GM12891 (cell line): ENCODE results near the gene FAM222B.
"Not testable (repeated sequence)": the region's sequence is repeated elsewhere in the genome, so short reads cannot be mapped to it uniquely, and the experiment has no call there.

ENCODE experiments used
- DNase-seq: peaks from one replicate; pipeline ENCODE4 v3.0.0; 2011; ENCODE audit warnings: low spot score; ENCODE audit not compliant: insufficient read length
- FAIRE-seq: peaks from 2 replicates; lab custom pipeline; 2011; peaks lifted over from hg19 to GRCh38; lab: Jason Lieb, UNC
- PAX5 ChIP-seq: IDR thresholded peaks from 2 replicates; pipeline ENCODE4 v1.6.1; 2011; ENCODE audit warnings: low read length, moderate library complexity, mild to moderate bottlenecking; ENCODE audit not compliant: insufficient read depth, severe bottlenecking
- POLR2A ChIP-seq: IDR thresholded peaks from 2 replicates; pipeline ENCODE4 v1.6.1; 2011; ENCODE audit warnings: low read depth, low read length, control low read depth
- POLR2AphosphoS5 ChIP-seq: IDR thresholded peaks from 2 replicates; pipeline ENCODE4 v1.6.1; 2011; ENCODE audit warnings: low read depth, low read length, control low read depth
- POU2F2 ChIP-seq: IDR thresholded peaks from 2 replicates; pipeline ENCODE4 v1.6.1; 2011; ENCODE audit warnings: low read depth, mild to moderate bottlenecking, control low read depth, low read length, moderate library complexity
- SPI1 ChIP-seq: IDR thresholded peaks from 2 replicates; pipeline ENCODE4 v1.6.1; 2011; ENCODE audit warnings: low read depth, low read length, control low read depth
- TAF1 ChIP-seq: IDR thresholded peaks from 2 replicates; pipeline ENCODE4 v1.6.1; 2011; ENCODE audit warnings: low read depth, low read length, control low read depth

The FAM222B gene

GRCh38 chr17:28723159-28723835, 119.3 kb downstream of the FAM222B start:
- TF ChIP-seq POLR2A = no peak; the same call in 1 of the 2 replicates
- no peak for TF ChIP-seq SPI1
- no peak for TF ChIP-seq PAX5
- no peak for TF ChIP-seq POU2F2
- TF ChIP-seq TAF1 = no peak
- no peak; the same call in 1 of the 2 replicates for TF ChIP-seq POLR2AphosphoS5
- no peak for DNase-seq
- FAIRE-seq = no peak

- FAIRE-seq = no peak
- no peak for TF ChIP-seq PAX5
- TF ChIP-seq POLR2AphosphoS5 = peak; percentile 74
- no peak for DNase-seq
Observed at GRCh38 chr17:28722417-28723158, 120.0 kb downstream of the FAM222B start.

- FAIRE-seq, DNase-seq: not testable (repeated sequence)
Observed at GRCh38 chr17:28720997-28721329, 121.6 kb downstream of the FAM222B start.

GRCh38 chr17:28720247-28720996, 122.2 kb downstream of the FAM222B start:
- DNase-seq (no peak), FAIRE-seq (no peak)
- TF ChIP-seq PAX5 (no peak), TAF1 (no peak), POLR2AphosphoS5 (peak; percentile 82; the same call in 1 of the 2 replicates), POLR2A (peak; percentile 61), SPI1 (no peak)

- no peak for DNase-seq
- no peak for TF ChIP-seq POLR2AphosphoS5
- TF ChIP-seq PAX5 = no peak
- TF ChIP-seq TAF1 = no peak
- TF ChIP-seq POU2F2 = no peak
- TF ChIP-seq POLR2A = no peak
- no peak for TF ChIP-seq SPI1
- FAIRE-seq = no peak
Observed at GRCh38 chr17:28719021-28719433, 123.6 kb downstream of the FAM222B start.

GRCh38 chr17:28718333-28719020, 124.1 kb downstream of the FAM222B start:
- DNase-seq (no peak), FAIRE-seq (no peak)
- no peak for TF ChIP-seq POU2F2

GRCh38 chr17:28717578-28718332, 124.8 kb downstream of the FAM222B start, which contains the start of gene RAB34:
RAB34 (minus strand) TSS chr17:28717868; CDS start chr17:28717266, 602 bp downstream.
- TF ChIP-seq POLR2A (no peak), SPI1 (no peak), POLR2AphosphoS5 (no peak), TAF1 (no peak), POU2F2 (no peak), PAX5 (no peak)
- peak; percentile 5 for FAIRE-seq
- no peak for DNase-seq

GRCh38 chr17:28716740-28717577, 125.6 kb downstream of the FAM222B start:
- no peak for DNase-seq
- no peak for FAIRE-seq

More at GRCh38 chr17:28716740-28717577, 125.6 kb downstream of the FAM222B start:
- TF ChIP-seq TAF1 (no peak), PAX5 (no peak), SPI1 (no peak), POLR2AphosphoS5 (no peak), POLR2A (no peak), POU2F2 (no peak)
